K562 (cell line): ENCODE measurements around the gene CHD3. TPM values are rescaled to one million over a fixed set of nuclear protein-coding genes. Genes with fewer than 3 reads are reported as not detected.

Source experiments
- FOSL1 ChIP-seq: fragments of 200-800 bp; sonication (Bioruptor generic); conservative IDR thresholded peaks from 2 replicates; pipeline ENCODE4 v1.6.1; 2016; ENCODE audit warnings: missing genetic modification characterization, missing compliant biosample characterization
- GTF3C2 ChIP-seq: IDR thresholded peaks from 3 replicates; pipeline ENCODE4 v1.6.1; 2011; ENCODE audit warnings: borderline replicate concordance, mild to moderate bottlenecking, moderate library complexity; ENCODE audit not compliant: insufficient read length; ENCODE audit errors: extremely low read depth
- HDAC2 ChIP-seq: fragments of 450-650 bp; IDR thresholded peaks from 2 replicates; pipeline ENCODE4 v1.6.1; 2016; ENCODE audit warnings: mild to moderate bottlenecking
- HMGXB4 ChIP-seq: sonication (generic); formaldehyde crosslinking; IDR thresholded peaks from 2 replicates; pipeline ENCODE4 v1.8.1; 2023; ENCODE audit warnings: mild to moderate bottlenecking, missing genetic modification reagents
- NCOA1 ChIP-seq: fragments of 450-650 bp; IDR thresholded peaks from 2 replicates; pipeline ENCODE4 v1.6.1; 2016; ENCODE audit warnings: low read depth
- POLR3A ChIP-seq: IDR thresholded peaks from 2 replicates; pipeline ENCODE4 v1.6.1; 2011; ENCODE audit warnings: borderline replicate concordance, mild to moderate bottlenecking, moderate library complexity; ENCODE audit not compliant: insufficient read length, insufficient read depth; ENCODE audit errors: extremely low read depth
- POLR3G ChIP-seq: IDR thresholded peaks from 2 replicates; pipeline ENCODE4 v1.6.1; 2011; ENCODE audit not compliant: insufficient read length, insufficient replicate concordance; ENCODE audit errors: extremely low read depth
- SUPT5H ChIP-seq: fragments of 450-650 bp; IDR thresholded peaks from 2 replicates; pipeline ENCODE4 v1.6.1; 2016
- ZBTB5 ChIP-seq: fragments of 450-650 bp; IDR thresholded peaks from 2 replicates; pipeline ENCODE4 v1.6.1; 2017; ENCODE audit warnings: antibody characterized with exemption
- ZNF445 ChIP-seq: fragments of 250-450 bp; sonication (Bioruptor Pico); IDR thresholded peaks from 2 replicates; pipeline ENCODE4 v1.4.0; 2020; ENCODE audit warnings: low read depth, mild to moderate bottlenecking, moderate library complexity
- polyA plus RNA-seq, 8 experiments: library from polyadenylated mRNA; depleted of rRNA in 4 of 8; stranded (reverse) in 5 of 8; unstranded in 3 of 8; fragments of >200 nt; fragmentation: Nextera tagmentation in 2 of 8; fragmentation: Illumina TruSeq in 1 of 8; extraction: Ambion mirVana in 2 of 8; extraction: Trizol in 1 of 8; gene quantifications; 2 replicates each; pipeline versions ENCODE4 v1.2.1 to v1.2.3, GENCODE V29; 2011 to 2014; ENCODE audit warnings: inconsistent platforms in 1 of 8, missing spikeins in 1 of 8
- total RNA-seq, 7 experiments: library from RNA; depleted of rRNA in 6 of 7; stranded (reverse); fragments of >200 nt in 6 of 7; fragmentation: Illumina TruSeq in 2 of 7; extraction: Trizol in 2 of 7; gene quantifications; 2 replicates each; pipeline versions ENCODE4 v1.2.1 to v1.2.3, GENCODE V29; 2011 to 2021; ENCODE audit warnings: low replicate concordance in 1 of 7
- TF ChIP-seq, protein P1 (sequence below): fragments of 250-450 bp; sonication (Bioruptor Pico); IDR thresholded peaks from 2 replicates; pipeline ENCODE4 v1.8.0; 2022; ENCODE audit warnings: inconsistent platforms, mild to moderate bottlenecking, moderate library complexity, borderline replicate concordance
- TF ChIP-seq, protein P2 (sequence below): fragments of 200-800 bp; sonication (Bioruptor generic); IDR thresholded peaks from 2 replicates; pipeline ENCODE4 v1.6.1; 2017; ENCODE audit warnings: missing genetic modification characterization, missing compliant biosample characterization
- TF ChIP-seq, protein P3 (sequence below): fragments of 250-450 bp; sonication (Bioruptor Pico); IDR thresholded peaks from 2 replicates; pipeline ENCODE4 v1.5.0; 2020; ENCODE audit warnings: mild to moderate bottlenecking, borderline replicate concordance

CHD3 gene
- total and polyA plus RNA-seq, 9 of the 15 experiments (the other 6 are each of a cell fraction or from before 2014, with no cell fraction given), result 0.39 to 38.2 (median 21.2) TPM

GRCh38 chr17:7932483-7932891, 43.9 kb downstream of the CHD3 start (continued):
- TF ChIP-seq, protein P1, sequence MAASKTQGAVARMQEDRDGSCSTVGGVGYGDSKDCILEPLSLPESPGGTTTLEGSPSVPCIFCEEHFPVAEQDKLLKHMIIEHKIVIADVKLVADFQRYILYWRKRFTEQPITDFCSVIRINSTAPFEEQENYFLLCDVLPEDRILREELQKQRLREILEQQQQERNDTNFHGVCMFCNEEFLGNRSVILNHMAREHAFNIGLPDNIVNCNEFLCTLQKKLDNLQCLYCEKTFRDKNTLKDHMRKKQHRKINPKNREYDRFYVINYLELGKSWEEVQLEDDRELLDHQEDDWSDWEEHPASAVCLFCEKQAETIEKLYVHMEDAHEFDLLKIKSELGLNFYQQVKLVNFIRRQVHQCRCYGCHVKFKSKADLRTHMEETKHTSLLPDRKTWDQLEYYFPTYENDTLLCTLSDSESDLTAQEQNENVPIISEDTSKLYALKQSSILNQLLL (CRISPR knock-in tag), result no peak
- TF ChIP-seq ZNF445 (CRISPR knock-in tag) (no peak), SUPT5H (no peak), POLR3A (no peak), POLR3G (no peak), NCOA1 (no peak), ZBTB5 (no peak), HDAC2 (peak; percentile 8; the same call in 1 of the 2 replicates), FOSL1 (tag) (0 out of 2 replicates have a peak, but pooled peaks have one; percentile 4), HMGXB4 (CRISPR knock-in tag) (0 out of 2 replicates have a peak, but pooled peaks have one; percentile 22), GTF3C2 (no peak)
- TF ChIP-seq, protein P2, sequence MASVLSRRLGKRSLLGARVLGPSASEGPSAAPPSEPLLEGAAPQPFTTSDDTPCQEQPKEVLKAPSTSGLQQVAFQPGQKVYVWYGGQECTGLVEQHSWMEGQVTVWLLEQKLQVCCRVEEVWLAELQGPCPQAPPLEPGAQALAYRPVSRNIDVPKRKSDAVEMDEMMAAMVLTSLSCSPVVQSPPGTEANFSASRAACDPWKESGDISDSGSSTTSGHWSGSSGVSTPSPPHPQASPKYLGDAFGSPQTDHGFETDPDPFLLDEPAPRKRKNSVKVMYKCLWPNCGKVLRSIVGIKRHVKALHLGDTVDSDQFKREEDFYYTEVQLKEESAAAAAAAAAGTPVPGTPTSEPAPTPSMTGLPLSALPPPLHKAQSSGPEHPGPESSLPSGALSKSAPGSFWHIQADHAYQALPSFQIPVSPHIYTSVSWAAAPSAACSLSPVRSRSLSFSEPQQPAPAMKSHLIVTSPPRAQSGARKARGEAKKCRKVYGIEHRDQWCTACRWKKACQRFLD, result peak; percentile 60; the same call in 1 of the 2 replicates
- TF ChIP-seq, protein P3, sequence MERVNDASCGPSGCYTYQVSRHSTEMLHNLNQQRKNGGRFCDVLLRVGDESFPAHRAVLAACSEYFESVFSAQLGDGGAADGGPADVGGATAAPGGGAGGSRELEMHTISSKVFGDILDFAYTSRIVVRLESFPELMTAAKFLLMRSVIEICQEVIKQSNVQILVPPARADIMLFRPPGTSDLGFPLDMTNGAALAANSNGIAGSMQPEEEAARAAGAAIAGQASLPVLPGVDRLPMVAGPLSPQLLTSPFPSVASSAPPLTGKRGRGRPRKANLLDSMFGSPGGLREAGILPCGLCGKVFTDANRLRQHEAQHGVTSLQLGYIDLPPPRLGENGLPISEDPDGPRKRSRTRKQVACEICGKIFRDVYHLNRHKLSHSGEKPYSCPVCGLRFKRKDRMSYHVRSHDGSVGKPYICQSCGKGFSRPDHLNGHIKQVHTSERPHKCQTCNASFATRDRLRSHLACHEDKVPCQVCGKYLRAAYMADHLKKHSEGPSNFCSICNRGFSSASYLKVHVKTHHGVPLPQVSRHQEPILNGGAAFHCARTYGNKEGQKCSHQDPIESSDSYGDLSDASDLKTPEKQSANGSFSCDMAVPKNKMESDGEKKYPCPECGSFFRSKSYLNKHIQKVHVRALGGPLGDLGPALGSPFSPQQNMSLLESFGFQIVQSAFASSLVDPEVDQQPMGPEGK (CRISPR knock-in tag), result no peak
